Colonic mucosa (tissue), 4 donors: ENCODE results near the gene PIP4K2A. TPM values are rescaled to one million over a fixed set of nuclear protein-coding genes. Genes with fewer than 3 reads are reported as not detected.

ENCODE experiments used
- DNase-seq: peaks from one replicate; pipeline ENCODE4 v3.0.0-alpha.2; 2020
- H3K27ac ChIP-seq: fragments of 200-600 bp; one replicate; pipeline ENCODE4 v1.8.0; 2021
- H3K27me3 ChIP-seq: fragments of 200-600 bp; one replicate; pipeline ENCODE4 v1.8.0; 2021
- H3K36me3 ChIP-seq: fragments of 200-600 bp; one replicate; pipeline ENCODE4 v1.8.0; 2021
- H3K4me1 ChIP-seq: fragments of 200-600 bp; one replicate; pipeline ENCODE4 v1.8.0; 2021; ENCODE audit warnings: mild to moderate bottlenecking
- H3K4me3 ChIP-seq: fragments of 200-600 bp; one replicate; pipeline ENCODE4 v1.8.0; 2021
- H3K9ac ChIP-seq, 2 donors: one replicate each; pipeline ENCODE4 v1.7.0; 2013; ENCODE audit warnings: control low read depth in 2 of 2, low read depth in 2 of 2, low read length in 2 of 2
- H3K9me3 ChIP-seq: fragments of 200-600 bp; one replicate; pipeline ENCODE4 v1.8.0; 2021
- intact Hi-C: fragments of 100-400 bp; cut with DNase I; formaldehyde crosslinking; loops from one replicate; pipeline ENCODE4 v1.14.1; 2022
- total RNA-seq, 2 donors: library from RNA; stranded (reverse); fragmentation: NEBNext Ultra II Directional in 1 of 2; extraction: Animal tissue kit (Norgen Biotek cat#: 25700) in 1 of 2; gene quantifications; one replicate each; pipeline ENCODE4 v1.2.1, GENCODE V29; 2021
- TF ChIP-seq, protein P1 (sequence below): fragments of 200-600 bp; IDR thresholded peaks from one replicate; pipeline ENCODE4 v1.8.0; 2022; ENCODE audit warnings: antibody characterized with exemption, mild to moderate bottlenecking
- donor health status: healthy.
- donor health status: DM: no; HTN: no; CAD: no.
- donor health status: DM: no; HTN: no; CAD: no.

PIP4K2A gene
- total RNA-seq, 2 donors from 2014 or later: 12.1 to 14.9 TPM

DNA sequence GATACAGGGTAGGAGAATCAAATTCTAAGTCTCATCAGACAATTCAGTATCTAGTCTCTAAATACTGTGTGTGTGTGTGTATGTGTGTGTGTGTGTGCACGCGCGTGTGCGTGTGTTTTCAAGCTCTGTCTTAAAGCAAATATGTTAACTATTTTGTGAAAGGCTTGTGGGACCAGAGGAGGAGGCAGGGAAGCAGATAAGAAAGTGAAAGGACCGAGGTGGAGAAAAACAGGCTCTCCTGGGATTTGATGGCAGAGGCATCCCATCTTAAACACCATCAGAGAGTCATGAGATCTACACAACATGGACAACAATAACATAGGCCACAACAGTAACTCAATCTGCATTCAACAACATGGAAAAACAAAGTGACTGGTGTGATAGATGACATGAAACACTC, 67.1 kb downstream of the PIP4K2A start:
- intact Hi-C loops: no loop called here
- H3K36me3 ChIP-seq: no peaks in the 10 kb centered on the region
- H3K9ac ChIP-seq: no peak overlapping the region
- DNase-seq: no peak
- H3K4me1 ChIP-seq: no peaks in the 10 kb centered on the region
- H3K27ac ChIP-seq: no peak overlapping the region
- H3K27me3 ChIP-seq: no peaks in the 10 kb centered on the region
- TF ChIP-seq, protein P1, sequence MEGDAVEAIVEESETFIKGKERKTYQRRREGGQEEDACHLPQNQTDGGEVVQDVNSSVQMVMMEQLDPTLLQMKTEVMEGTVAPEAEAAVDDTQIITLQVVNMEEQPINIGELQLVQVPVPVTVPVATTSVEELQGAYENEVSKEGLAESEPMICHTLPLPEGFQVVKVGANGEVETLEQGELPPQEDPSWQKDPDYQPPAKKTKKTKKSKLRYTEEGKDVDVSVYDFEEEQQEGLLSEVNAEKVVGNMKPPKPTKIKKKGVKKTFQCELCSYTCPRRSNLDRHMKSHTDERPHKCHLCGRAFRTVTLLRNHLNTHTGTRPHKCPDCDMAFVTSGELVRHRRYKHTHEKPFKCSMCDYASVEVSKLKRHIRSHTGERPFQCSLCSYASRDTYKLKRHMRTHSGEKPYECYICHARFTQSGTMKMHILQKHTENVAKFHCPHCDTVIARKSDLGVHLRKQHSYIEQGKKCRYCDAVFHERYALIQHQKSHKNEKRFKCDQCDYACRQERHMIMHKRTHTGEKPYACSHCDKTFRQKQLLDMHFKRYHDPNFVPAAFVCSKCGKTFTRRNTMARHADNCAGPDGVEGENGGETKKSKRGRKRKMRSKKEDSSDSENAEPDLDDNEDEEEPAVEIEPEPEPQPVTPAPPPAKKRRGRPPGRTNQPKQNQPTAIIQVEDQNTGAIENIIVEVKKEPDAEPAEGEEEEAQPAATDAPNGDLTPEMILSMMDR: no peak
- no peaks in the 10 kb centered on the region for H3K9me3 ChIP-seq
- H3K4me3 ChIP-seq: no peak overlapping the region

- H3K4me1 ChIP-seq: no peaks in the 10 kb centered on the region
- TF ChIP-seq, protein P1: no peak
Observed at GRCh38 chr10:22646388-22646853, 68.0 kb downstream of the PIP4K2A start.

DNA sequence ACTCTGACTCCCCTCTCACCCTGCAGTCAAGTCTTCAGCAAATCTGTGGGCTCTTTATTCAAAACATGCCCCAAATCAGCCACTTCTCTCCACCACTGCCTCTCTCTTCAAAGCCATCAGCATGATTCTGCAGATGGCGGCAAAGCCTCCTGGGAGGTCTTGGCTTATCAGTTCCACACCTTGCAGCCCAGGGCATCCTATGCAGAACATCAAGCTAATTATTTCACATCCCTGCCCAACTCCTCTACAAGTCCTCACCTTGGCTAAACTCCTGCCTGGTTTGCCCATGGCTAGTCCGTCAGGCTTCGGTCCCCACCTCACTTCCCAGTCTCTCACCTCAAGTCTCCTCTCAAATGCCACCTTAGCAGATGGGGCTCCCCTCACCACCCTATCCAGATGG, 70.2 kb downstream of the PIP4K2A start:
- no peaks in the 10 kb centered on the region for H3K27me3 ChIP-seq
- no peaks in the 10 kb centered on the region for H3K36me3 ChIP-seq
- no peaks in the 10 kb centered on the region for H3K4me1 ChIP-seq
- no peak for DNase-seq
- intact Hi-C loops: no loop called here
- H3K27ac ChIP-seq: no peak overlapping the region
- no peaks in the 10 kb centered on the region for H3K9me3 ChIP-seq
- H3K9ac ChIP-seq: no peak overlapping the region
- TF ChIP-seq, protein P1: no peak
- no peak overlapping the region for H3K4me3 ChIP-seq

More at GRCh38 chr10:22646388-22646853, 68.0 kb downstream of the PIP4K2A start:
- Histone ChIP-seq H3K9me3 (no peaks in the 10 kb centered on the region), H3K27me3 (no peaks in the 10 kb centered on the region), H3K27ac (no peak overlapping the region), H3K4me3 (no peak overlapping the region), H3K36me3 (no peaks in the 10 kb centered on the region), H3K9ac (no peak overlapping the region)
- no peak for DNase-seq
- intact Hi-C loops: no loop called here

DNA sequence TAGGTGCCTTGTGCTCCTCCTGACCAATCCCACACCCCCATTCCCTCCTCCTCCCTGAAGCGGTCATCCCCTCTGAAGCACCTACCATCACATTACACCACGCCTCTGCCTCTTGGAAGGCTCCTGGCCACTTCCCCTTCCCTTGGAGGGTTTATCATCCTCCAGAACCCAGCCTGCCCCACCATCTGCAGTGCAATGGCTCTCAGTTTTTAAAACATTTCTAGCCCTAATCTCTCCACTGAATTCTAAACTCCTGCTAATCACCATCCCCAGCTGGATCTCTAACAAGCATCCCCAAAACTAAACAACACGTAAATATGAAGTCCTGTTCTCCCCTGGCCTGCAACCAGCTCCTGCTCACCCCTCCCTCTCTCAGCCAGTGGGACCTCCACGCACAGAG, 70.6 kb downstream of the PIP4K2A start:
- Histone ChIP-seq H3K9me3 (no peaks in the 10 kb centered on the region), H3K36me3 (no peaks in the 10 kb centered on the region), H3K9ac (no peak overlapping the region), H3K4me1 (no peaks in the 10 kb centered on the region), H3K27me3 (no peaks in the 10 kb centered on the region), H3K27ac (no peak overlapping the region), H3K4me3 (no peak overlapping the region)
- DNase-seq: no peak
- TF ChIP-seq, protein P1: no peak
- intact Hi-C loops: no loop called here

DNA sequence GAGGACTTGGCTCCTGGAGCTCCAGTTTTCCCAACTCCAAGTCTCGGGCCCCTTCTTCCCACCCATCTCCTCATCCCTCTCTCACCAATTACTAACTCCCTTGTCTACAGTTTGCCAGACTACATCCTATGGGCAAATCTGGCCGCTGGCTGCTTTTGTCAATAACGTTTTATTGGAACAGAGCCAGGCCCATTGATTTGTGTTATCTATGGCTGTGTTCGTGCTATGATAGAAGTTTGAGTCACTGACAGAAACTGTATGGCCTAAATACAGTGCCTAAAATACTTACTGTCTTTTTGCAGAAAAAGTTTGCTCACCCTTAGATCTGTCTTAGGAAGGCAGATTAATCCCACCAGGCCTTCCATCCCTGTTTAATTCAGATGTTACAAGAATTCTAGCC, 71.3 kb downstream of the PIP4K2A start:
- TF ChIP-seq, protein P1: no peak
- no peaks in the 10 kb centered on the region for H3K36me3 ChIP-seq
- no peak overlapping the region for H3K4me3 ChIP-seq
- no peak for DNase-seq
- no peak overlapping the region for H3K27ac ChIP-seq
- intact Hi-C loops: no loop called here
- H3K4me1 ChIP-seq: no peaks in the 10 kb centered on the region
- H3K9me3 ChIP-seq: no peaks in the 10 kb centered on the region
- no peak overlapping the region for H3K9ac ChIP-seq
- H3K27me3 ChIP-seq: no peaks in the 10 kb centered on the region

- H3K4me3 ChIP-seq: no peak overlapping the region
- no peaks in the 10 kb centered on the region for H3K27me3 ChIP-seq
- no peak for DNase-seq
- no peaks in the 10 kb centered on the region for H3K36me3 ChIP-seq
- no peak overlapping the region for H3K9ac ChIP-seq
- H3K4me1 ChIP-seq: no peaks in the 10 kb centered on the region
- H3K9me3 ChIP-seq: no peaks in the 10 kb centered on the region
- intact Hi-C loops: no loop called here
- TF ChIP-seq, protein P1: no peak
- H3K27ac ChIP-seq: no peak overlapping the region
Observed at GRCh38 chr10:22641743-22642142, 72.6 kb downstream of the PIP4K2A start.
